Osteoblast (primary cell): ENCODE data around the gene WIPF3. TPM values are rescaled to one million over a fixed set of nuclear protein-coding genes. Genes with fewer than 3 reads are reported as not detected.
A peak's percentile ranks its signal among the peaks of the same experiment; 100 is the strongest.

Source experiments
- DNase-seq: peaks from one replicate; pipeline ENCODE4 v3.0.0; 2011; ENCODE audit warnings: low spot score, mixed read lengths; ENCODE audit not compliant: insufficient read length; ENCODE audit errors: missing footprints
- H2AFZ ChIP-seq: 2 replicates; pipeline ENCODE4 v1.6.0; 2011; ENCODE audit warnings: mild to moderate bottlenecking, low read length
- H3K27ac ChIP-seq: 2 replicates; pipeline ENCODE4 v1.5.1; 2011; ENCODE audit warnings: mild to moderate bottlenecking, low read depth, low read length, moderate library complexity
- H3K27me3 ChIP-seq: 2 replicates; pipeline ENCODE4 v1.6.0; 2012; ENCODE audit warnings: mild to moderate bottlenecking, control low read depth, inconsistent platforms, low read length, moderate library complexity; ENCODE audit not compliant: insufficient read depth
- H3K36me3 ChIP-seq: 2 replicates; pipeline ENCODE4 v1.5.1; 2011; ENCODE audit warnings: mild to moderate bottlenecking, low read length, control low read depth, moderate library complexity; ENCODE audit not compliant: insufficient read depth
- H3K4me1 ChIP-seq: 2 replicates; pipeline ENCODE4 v1.5.1; 2011; ENCODE audit warnings: mild to moderate bottlenecking, low read length, control low read depth, moderate library complexity; ENCODE audit not compliant: insufficient read depth
- H3K4me2 ChIP-seq: 2 replicates; pipeline ENCODE4 v1.6.0; 2011; ENCODE audit warnings: mild to moderate bottlenecking, low read length; ENCODE audit not compliant: insufficient read depth
- H3K4me3 ChIP-seq: fragments of 200-600 bp; sonication (generic); 3 replicates; pipeline ENCODE4 v1.5.1; 2012; ENCODE audit warnings: mild to moderate bottlenecking, low read length, inconsistent platforms; ENCODE audit not compliant: insufficient read depth
- H3K79me2 ChIP-seq: 2 replicates; pipeline ENCODE4 v1.6.0; 2012; ENCODE audit warnings: mild to moderate bottlenecking, low read length, control low read depth, inconsistent platforms; ENCODE audit not compliant: insufficient read depth
- H3K9me3 ChIP-seq: 2 replicates; pipeline ENCODE4 v1.5.1; 2011; ENCODE audit warnings: low read depth, low read length, control low read depth
- H4K20me1 ChIP-seq: 2 replicates; pipeline ENCODE4 v1.6.0; 2012; ENCODE audit warnings: mild to moderate bottlenecking, low read length, control low read depth; ENCODE audit not compliant: insufficient read depth
- total RNA-seq: library from RNA; depleted of rRNA; stranded (reverse); fragments of >200 nt; gene quantifications from 2 replicates; pipeline ENCODE4 v1.2.3, GENCODE V29; 2012
- TF ChIP-seq, protein P1 (sequence below): IDR thresholded peaks from 2 replicates; pipeline ENCODE4 v1.5.1; 2011; ENCODE audit warnings: mild to moderate bottlenecking, low read depth, low read length, moderate library complexity; ENCODE audit errors: extremely low read depth

Gene WIPF3
- total RNA-seq, 1 donor = not detected

- H2AFZ ChIP-seq = no peak overlapping the region
- no peak overlapping the region for H3K27ac ChIP-seq
- peaks cover 13% of the 10 kb centered on the region for H3K27me3 ChIP-seq
- H3K79me2 ChIP-seq = no peaks in the 10 kb centered on the region
- no peaks in the 10 kb centered on the region for H3K9me3 ChIP-seq
- H3K4me1 ChIP-seq = no peaks in the 10 kb centered on the region
- DNase-seq = no peak
- H3K4me2 ChIP-seq = no peak overlapping the region
- no peak overlapping the region for H3K4me3 ChIP-seq
- TF ChIP-seq, protein P1, sequence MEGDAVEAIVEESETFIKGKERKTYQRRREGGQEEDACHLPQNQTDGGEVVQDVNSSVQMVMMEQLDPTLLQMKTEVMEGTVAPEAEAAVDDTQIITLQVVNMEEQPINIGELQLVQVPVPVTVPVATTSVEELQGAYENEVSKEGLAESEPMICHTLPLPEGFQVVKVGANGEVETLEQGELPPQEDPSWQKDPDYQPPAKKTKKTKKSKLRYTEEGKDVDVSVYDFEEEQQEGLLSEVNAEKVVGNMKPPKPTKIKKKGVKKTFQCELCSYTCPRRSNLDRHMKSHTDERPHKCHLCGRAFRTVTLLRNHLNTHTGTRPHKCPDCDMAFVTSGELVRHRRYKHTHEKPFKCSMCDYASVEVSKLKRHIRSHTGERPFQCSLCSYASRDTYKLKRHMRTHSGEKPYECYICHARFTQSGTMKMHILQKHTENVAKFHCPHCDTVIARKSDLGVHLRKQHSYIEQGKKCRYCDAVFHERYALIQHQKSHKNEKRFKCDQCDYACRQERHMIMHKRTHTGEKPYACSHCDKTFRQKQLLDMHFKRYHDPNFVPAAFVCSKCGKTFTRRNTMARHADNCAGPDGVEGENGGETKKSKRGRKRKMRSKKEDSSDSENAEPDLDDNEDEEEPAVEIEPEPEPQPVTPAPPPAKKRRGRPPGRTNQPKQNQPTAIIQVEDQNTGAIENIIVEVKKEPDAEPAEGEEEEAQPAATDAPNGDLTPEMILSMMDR = no peak
- no peaks in the 10 kb centered on the region for H3K36me3 ChIP-seq
- H4K20me1 ChIP-seq = no peaks in the 10 kb centered on the region
These were observed 75.4 kb downstream of the WIPF3 start for GRCh38 chr7:29881724-29882123.

- no peaks in the 10 kb centered on the region for H3K9me3 ChIP-seq
- H3K36me3 ChIP-seq = no peaks in the 10 kb centered on the region
- no peaks in the 10 kb centered on the region for H3K79me2 ChIP-seq
- H3K4me3 ChIP-seq = no peak overlapping the region
- H4K20me1 ChIP-seq = no peaks in the 10 kb centered on the region
- no peak overlapping the region for H3K4me2 ChIP-seq
- TF ChIP-seq, protein P1 = no peak
- H3K27me3 ChIP-seq = peaks cover 11% of the 10 kb centered on the region
- H3K27ac ChIP-seq = no peak overlapping the region
- H3K4me1 ChIP-seq = no peaks in the 10 kb centered on the region
- DNase-seq = no peak
- H2AFZ ChIP-seq = no peak overlapping the region
These were observed 76.2 kb downstream of the WIPF3 start for GRCh38 chr7:29882481-29882880.

DNA sequence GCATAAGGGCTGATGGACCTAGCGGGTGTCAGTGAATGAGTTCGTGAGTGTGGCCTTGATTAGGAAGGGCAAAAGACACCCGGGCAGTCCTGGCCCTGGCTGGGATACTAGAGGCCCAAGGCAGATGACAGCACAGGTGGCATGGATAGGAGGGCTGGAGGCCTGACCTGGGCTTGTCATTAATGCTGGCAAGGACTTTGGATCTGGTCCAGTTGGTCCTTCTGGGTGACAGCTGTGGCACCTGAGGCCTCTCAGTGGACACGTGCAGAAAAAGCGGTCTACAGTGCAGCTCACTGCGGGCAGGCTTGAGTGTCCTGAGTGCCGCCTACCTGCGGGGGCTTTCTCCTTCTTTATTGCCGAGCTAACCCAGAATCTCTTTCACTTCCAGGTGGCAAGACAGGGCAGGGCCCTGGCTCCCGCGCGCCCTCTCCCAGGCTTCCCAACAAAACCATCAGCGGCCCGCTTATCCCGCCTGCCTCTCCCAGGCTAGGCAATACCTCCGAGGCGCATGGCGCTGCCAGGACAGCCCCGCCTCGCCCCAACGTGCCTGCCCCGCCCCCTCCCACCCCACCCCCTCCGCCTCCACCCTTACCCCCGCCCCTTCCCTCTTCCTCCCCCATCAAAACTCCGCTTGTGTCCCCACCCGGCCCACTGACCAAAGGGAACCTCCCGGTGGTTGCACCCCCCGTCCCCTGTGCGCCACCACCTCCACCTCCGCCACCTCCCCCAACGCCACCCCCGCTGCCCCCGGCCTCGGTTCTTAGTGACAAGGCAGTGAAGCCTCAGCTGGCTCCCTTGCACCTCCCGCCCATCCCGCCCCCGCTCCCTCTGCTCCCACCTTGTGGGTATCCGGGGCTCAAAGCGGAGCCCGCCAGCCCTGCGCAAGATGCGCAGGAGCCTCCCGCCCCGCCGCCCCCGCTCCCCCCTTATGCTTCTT lies 77.4 kb downstream of the WIPF3 start:
- Histone ChIP-seq H3K4me1 (no peaks in the 10 kb centered on the region), H3K9me3 (no peaks in the 10 kb centered on the region), H2AFZ (no peak overlapping the region), H3K4me2 (peak overlapping the region; percentile 8), H3K27me3 (peaks cover 11% of the 10 kb centered on the region), H3K27ac (no peak overlapping the region), H3K36me3 (no peaks in the 10 kb centered on the region), H4K20me1 (no peaks in the 10 kb centered on the region), H3K79me2 (no peaks in the 10 kb centered on the region), H3K4me3 (no peak overlapping the region)
- TF ChIP-seq, protein P1 = no peak
- peak; percentile 79 for DNase-seq
